A549 (cell line): Measurements from ENCODE around the gene IGSF9. TPM values are rescaled to one million over a fixed set of nuclear protein-coding genes. Genes with fewer than 3 reads are reported as not detected.

Experiments
- ATAC-seq, 2 experiments: fragments of 200-7000 bp in 1 of 2; fragments of >200 bp in 1 of 2; cut with Nextera tagmentation in 1 of 2; cut with Tn5 transposase in 1 of 2; 3 replicates each; pipeline versions ENCODE4 v1.8.0 to v1.9.1; 2018 to 2020; ENCODE audit warnings: mild to moderate bottlenecking in 1 of 2, moderate library complexity in 1 of 2
- CTCF ChIA-PET: fragments of 300-600 bp; sonication (Branson Sonifier 250); formaldehyde crosslinking; extraction: SDS; loops from one replicate; lab custom pipeline; 2021; ENCODE audit warnings: antibody characterized with exemption, inconsistent platforms; lab: Yijun Ruan, JAX
- POLR2A ChIA-PET: fragments of 350-600 bp; formaldehyde crosslinking; extraction: SDS; loops from one replicate; lab custom pipeline; 2021; ENCODE audit warnings: antibody characterized with exemption, inconsistent platforms; lab: Yijun Ruan, JAX
- DNase-seq, 2 experiments: peaks; one replicate each; pipeline versions ENCODE4 v3.0.0 to v3.0.0-alpha.2; 2011 to 2016; ENCODE audit warnings: low read depth in 1 of 2, low spot score in 1 of 2
- FAIRE-seq: peaks from 2 replicates; lab custom pipeline; 2011; peaks lifted over from hg19 to GRCh38; lab: Jason Lieb, UNC
- H3K27ac ChIP-seq, 2 experiments: fragments of >200 bp; sonication (Bioruptor Twin); formaldehyde crosslinking; 3 replicates each; pipeline ENCODE4 v1.5.1; 2016 to 2017
- H3K4me1 ChIP-seq: fragments of >200 bp; sonication (Bioruptor Twin); formaldehyde crosslinking; 3 replicates; pipeline ENCODE4 v1.6.1; 2016
- H3K4me2 ChIP-seq: fragments of >200 bp; sonication (Bioruptor Twin); formaldehyde crosslinking; 3 replicates; pipeline ENCODE4 v1.6.1; 2016
- H3K4me3 ChIP-seq: fragments of >200 bp; sonication (Bioruptor Twin); formaldehyde crosslinking; 3 replicates; pipeline ENCODE4 v1.5.1; 2016
- H3K9me3 ChIP-seq: fragments of >200 bp; sonication (Bioruptor Twin); formaldehyde crosslinking; 3 replicates; pipeline ENCODE4 v1.6.1; 2016
- CBX2 ChIP-seq: fragments of 200-600 bp; sonication (generic); IDR thresholded peaks from 2 replicates; pipeline ENCODE4 v1.6.1; 2016; ENCODE audit warnings: low read depth, mild to moderate bottlenecking, borderline replicate concordance
- CBX8 ChIP-seq: fragments of 200-600 bp; sonication (generic); IDR thresholded peaks from 2 replicates; pipeline ENCODE4 v1.6.1; 2016
- FOSB ChIP-seq: fragments of 250-450 bp; sonication (Bioruptor Pico); IDR thresholded peaks from 2 replicates; pipeline ENCODE4 v1.5.0; 2020; ENCODE audit warnings: mild to moderate bottlenecking, moderate library complexity
- HES2 ChIP-seq: fragments of >200 bp; sonication (Bioruptor Twin); formaldehyde crosslinking; IDR thresholded peaks from 2 replicates; pipeline ENCODE4 v1.6.1; 2016
- HOXB5 ChIP-seq: fragments of 250-450 bp; sonication (Bioruptor Pico); IDR thresholded peaks from 2 replicates; pipeline ENCODE4 v1.5.0; 2020; ENCODE audit warnings: mild to moderate bottlenecking, moderate library complexity
- JUN ChIP-seq, 2 experiments: fragments of >200 bp; sonication (Bioruptor Twin); formaldehyde crosslinking; IDR thresholded peaks; 2 replicates in 1 of 2; 3 replicates in 1 of 2; pipeline ENCODE4 v1.6.1; 2016 to 2017
- MAX ChIP-seq: IDR thresholded peaks from 2 replicates; pipeline ENCODE4 v1.6.1; 2012
- MAZ ChIP-seq: fragments of 150-350 bp; IDR thresholded peaks from 2 replicates; pipeline ENCODE4 v1.6.1; 2014; ENCODE audit warnings: antibody characterized with exemption, low read depth, low read length, borderline replicate concordance
- RARB ChIP-seq: fragments of 250-450 bp; sonication (Bioruptor Pico); IDR thresholded peaks from 2 replicates; pipeline ENCODE4 v1.8.0; 2021; ENCODE audit warnings: mild to moderate bottlenecking, moderate library complexity
- RCOR1 ChIP-seq: fragments of 150-350 bp; IDR thresholded peaks from 2 replicates; pipeline ENCODE4 v1.6.1; 2014; ENCODE audit warnings: antibody characterized with exemption, low read length, low read depth
- RFX5 ChIP-seq: fragments of 450-650 bp; IDR thresholded peaks from 2 replicates; pipeline ENCODE4 v1.7.1; 2014; ENCODE audit warnings: antibody characterized with exemption, mild to moderate bottlenecking, moderate library complexity
- RNF2 ChIP-seq: fragments of 200-600 bp; sonication (generic); IDR thresholded peaks from 2 replicates; pipeline ENCODE4 v1.6.1; 2016; ENCODE audit warnings: low read depth, mild to moderate bottlenecking, antibody characterized with exemption, moderate library complexity, borderline replicate concordance
- ZNF302 ChIP-seq: fragments of 250-450 bp; sonication (Bioruptor Pico); IDR thresholded peaks from 2 replicates; pipeline ENCODE4 v1.9.0; 2021; ENCODE audit warnings: inconsistent platforms, mild to moderate bottlenecking, moderate library complexity
- ZSCAN20 ChIP-seq: fragments of 250-450 bp; sonication (Bioruptor Pico); IDR thresholded peaks from 2 replicates; pipeline ENCODE4 v1.8.0; 2022; ENCODE audit warnings: mild to moderate bottlenecking, moderate library complexity
- WGBS: methylation state at CpG from one replicate; pipeline ENCODE4 v1.1.6; 2017; ENCODE audit errors: missing lambda C conversion rate; 5-methylcytosine and 5-hydroxymethylcytosine counted together
- polyA plus RNA-seq, 4 experiments: library from polyadenylated mRNA; depleted of rRNA in 3 of 4; stranded (reverse); fragments of >200 nt; fragmentation: RNase III in 1 of 4; extraction: RNeasy Plus Mini Kit Qiagen cat#74134 plus additional on column Dnase treatment in 1 of 4; gene quantifications; 2 replicates in 3 of 4; 3 replicates in 1 of 4; pipeline ENCODE4 v1.2.3, GENCODE V29; 2011 to 2017
- TF ChIP-seq, protein P1 (sequence below): fragments of 450-650 bp; IDR thresholded peaks from 2 replicates; pipeline ENCODE4 v1.6.1; 2014; ENCODE audit warnings: antibody characterized with exemption
- TF ChIP-seq, protein P2 (sequence below): fragments of 250-450 bp; sonication (Bioruptor Pico); IDR thresholded peaks from 2 replicates; pipeline ENCODE4 v1.5.0; 2021; ENCODE audit warnings: mild to moderate bottlenecking, moderate library complexity, borderline replicate concordance

IGSF9 gene
- polyA plus RNA-seq, 2 of the 4 experiments (the other 2 are of a cell fraction) = 0.06 to 0.54 TPM

DNA sequence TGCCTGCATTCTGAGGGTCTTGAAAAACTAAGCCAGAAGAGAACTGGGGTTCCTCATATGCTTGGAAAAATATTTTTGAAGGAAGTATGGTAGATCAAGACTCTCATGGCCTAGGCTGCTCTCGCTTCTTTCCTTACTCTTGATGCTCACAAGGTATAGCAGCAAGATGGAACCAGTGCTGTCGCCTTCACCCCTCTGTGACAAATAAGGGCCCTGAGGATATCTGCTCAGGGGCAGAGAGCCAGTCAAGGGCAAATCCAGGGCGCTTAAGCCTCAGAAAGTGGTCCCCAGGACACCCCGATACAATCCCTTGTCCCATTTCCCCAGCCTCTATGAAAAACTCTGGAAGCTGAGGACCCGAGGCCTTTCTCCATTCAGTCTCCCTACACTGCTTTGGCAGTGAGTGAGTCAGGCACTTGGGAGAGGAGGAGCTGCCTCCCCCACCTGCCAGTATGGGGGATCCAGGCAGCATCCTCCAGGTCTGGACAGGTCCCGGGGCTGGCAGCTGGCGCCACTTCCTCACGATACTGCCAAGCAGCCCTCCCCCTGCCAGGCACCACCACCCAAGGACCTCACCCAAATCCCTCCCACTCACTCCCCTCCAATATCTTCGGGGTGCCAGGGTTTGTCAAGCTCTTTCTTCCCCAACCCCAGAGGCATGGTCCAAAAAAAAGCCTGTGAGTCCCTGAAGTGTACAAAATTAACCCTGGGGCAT lies 1.3 kb downstream of the IGSF9 start:
- FAIRE-seq = no peak
- no peak for DNase-seq
- ATAC-seq = no peak
- Histone ChIP-seq H3K4me1 (peaks cover 5% of the 10 kb centered on the region; the same call in 1 of the 3 replicates), H3K4me2 (no peak overlapping the region), H3K9me3 (no peaks in the 10 kb centered on the region), H3K27ac (no peak overlapping the region), H3K4me3 (no peak overlapping the region)
- 80% methylated on average over 9 of the region's 9 CpGs for WGBS
- ChIA-PET CTCF (interaction anchor here (1.0 to 4.2 kb wide), 5 partner anchors 8 to 63 kb away, joined by 4 to 30 read pairs (median 14); no protein-coding TSS in a partner anchor), POLR2A (no interaction called here)
- no peak for TF ChIP-seq RARB (CRISPR knock-in tag)
- TF ChIP-seq CBX8 = no peak
- TF ChIP-seq, all 56 proteins: peak for 0

DNA sequence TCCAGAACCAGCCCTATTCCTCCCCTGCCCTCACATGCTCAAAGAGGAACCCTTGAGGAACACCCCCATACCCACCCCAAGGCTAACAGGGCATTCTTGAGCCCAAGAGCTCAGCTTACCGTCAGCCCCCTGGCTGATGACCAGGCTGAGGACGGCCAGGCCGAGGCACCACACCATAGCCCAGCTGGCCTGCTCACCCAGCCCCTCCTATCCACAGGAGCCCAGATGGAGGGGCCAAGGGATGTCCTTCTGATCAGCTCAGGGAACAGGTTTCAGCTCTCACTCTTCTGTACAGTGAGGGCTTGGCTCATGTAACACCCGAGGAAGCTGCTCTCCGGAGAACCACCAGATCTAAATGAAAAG lies 2.2 kb downstream of the IGSF9 start:
- ATAC-seq (no peak), FAIRE-seq (no peak), DNase-seq (no peak)
- TF ChIP-seq HES2 (no peak), FOSB (CRISPR knock-in tag) (no peak), CBX8 (no peak), RCOR1 (no peak), RARB (CRISPR knock-in tag) (no peak)
- ChIA-PET POLR2A (no interaction called here), CTCF (interaction anchor here (0.6 to 4.2 kb wide), 3 partner anchors 50 to 64 kb away, joined by 4 to 30 read pairs (median 29); no protein-coding TSS in a partner anchor)
- Histone ChIP-seq H3K4me2 (no peak overlapping the region), H3K4me3 (no peak overlapping the region), H3K4me1 (peaks cover 5% of the 10 kb centered on the region; the same call in 1 of the 3 replicates), H3K9me3 (no peaks in the 10 kb centered on the region), H3K27ac (no peak overlapping the region)
- 78% methylated on average over 3 of the region's 5 CpGs for WGBS

GRCh38 chr1:159942632-159943277 lies 2.7 kb downstream of the IGSF9 start:
- FAIRE-seq = no peak
- POLR2A ChIA-PET = no interaction called here
- CTCF ChIA-PET = interaction anchor here (0.6 to 2.8 kb wide), 2 partner anchors 51 to 64 kb away, joined by 4 to 29 read pairs; no protein-coding TSS in a partner anchor

More at GRCh38 chr1:159942632-159943277, 2.7 kb downstream of the IGSF9 start:
- no peak overlapping the region for H3K4me2 ChIP-seq
- H3K9me3 ChIP-seq = no peaks in the 10 kb centered on the region
- TF ChIP-seq, protein P1, sequence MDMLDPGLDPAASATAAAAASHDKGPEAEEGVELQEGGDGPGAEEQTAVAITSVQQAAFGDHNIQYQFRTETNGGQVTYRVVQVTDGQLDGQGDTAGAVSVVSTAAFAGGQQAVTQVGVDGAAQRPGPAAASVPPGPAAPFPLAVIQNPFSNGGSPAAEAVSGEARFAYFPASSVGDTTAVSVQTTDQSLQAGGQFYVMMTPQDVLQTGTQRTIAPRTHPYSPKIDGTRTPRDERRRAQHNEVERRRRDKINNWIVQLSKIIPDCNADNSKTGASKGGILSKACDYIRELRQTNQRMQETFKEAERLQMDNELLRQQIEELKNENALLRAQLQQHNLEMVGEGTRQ = no peak
- no peak for TF ChIP-seq MAX
- TF ChIP-seq, protein P2, sequence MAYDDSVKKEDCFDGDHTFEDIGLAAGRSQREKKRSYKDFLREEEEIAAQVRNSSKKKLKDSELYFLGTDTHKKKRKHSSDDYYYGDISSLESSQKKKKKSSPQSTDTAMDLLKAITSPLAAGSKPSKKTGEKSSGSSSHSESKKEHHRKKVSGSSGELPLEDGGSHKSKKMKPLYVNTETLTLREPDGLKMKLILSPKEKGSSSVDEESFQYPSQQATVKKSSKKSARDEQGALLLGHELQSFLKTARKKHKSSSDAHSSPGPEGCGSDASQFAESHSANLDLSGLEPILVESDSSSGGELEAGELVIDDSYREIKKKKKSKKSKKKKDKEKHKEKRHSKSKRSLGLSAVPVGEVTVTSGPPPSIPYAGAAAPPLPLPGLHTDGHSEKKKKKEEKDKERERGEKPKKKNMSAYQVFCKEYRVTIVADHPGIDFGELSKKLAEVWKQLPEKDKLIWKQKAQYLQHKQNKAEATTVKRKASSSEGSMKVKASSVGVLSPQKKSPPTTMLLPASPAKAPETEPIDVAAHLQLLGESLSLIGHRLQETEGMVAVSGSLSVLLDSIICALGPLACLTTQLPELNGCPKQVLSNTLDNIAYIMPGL (CRISPR knock-in tag) = no peak
- no peak for TF ChIP-seq ZNF302 (CRISPR knock-in tag)
- TF ChIP-seq ZSCAN20 (CRISPR knock-in tag) = no peak
- no peak for TF ChIP-seq CBX2
- TF ChIP-seq RFX5 = no peak
- TF ChIP-seq RNF2 = no peak
- TF ChIP-seq MAZ = no peak
- TF ChIP-seq HOXB5 (CRISPR knock-in tag) = no peak
- TF ChIP-seq JUN (IDR thresholded peaks at IDR 0.05) = no peak
- no peak overlapping the region for H3K27ac ChIP-seq
- H3K4me3 ChIP-seq = no peak overlapping the region
- 65% methylated on average over 15 of the region's 15 CpGs for WGBS
- peaks cover 8% of the 10 kb centered on the region; the same call in 2 of the 3 replicates for H3K4me1 ChIP-seq
- no peak for ATAC-seq
- DNase-seq = no peak
